GM12892 (cell line): Measurements from ENCODE around the gene ZBTB38.

ENCODE experiments used
- POLR2A ChIP-seq: IDR thresholded peaks from 2 replicates; pipeline ENCODE4 v1.6.1; 2011; ENCODE audit warnings: low read depth, low read length, control low read depth
- POLR2AphosphoS5 ChIP-seq: IDR thresholded peaks from 2 replicates; pipeline ENCODE4 v1.6.1; 2011; ENCODE audit warnings: low read depth, low read length, control low read depth
- TAF1 ChIP-seq: IDR thresholded peaks from 2 replicates; pipeline ENCODE4 v1.6.1; 2011; ENCODE audit warnings: low read depth, mild to moderate bottlenecking, control low read depth, low read length, borderline replicate concordance

- TF ChIP-seq POLR2A (no peak), TAF1 (no peak), POLR2AphosphoS5 (no peak)
These were observed 23.6 kb downstream of the ZBTB38 start for GRCh38 chr3:141391991-141392316.
